Hematopoietic multipotent progenitor cell treated with erythropoietin and hydrocortisone succinate and interleukin-3 and kit ligand, for 17 days (in vitro differentiated cells): ENCODE results near the gene POU1F1.
"Not testable (repeated sequence)": the region's sequence is repeated elsewhere in the genome, so short reads cannot be mapped to it uniquely, and the experiment has no call there.

ENCODE experiments used
- DNase-seq: peaks from one replicate; pipeline ENCODE4 v3.0.0-alpha.2; 2015; ENCODE audit warnings: low spot score

Gene POU1F1

GRCh38 chr3:87250009-87250408 lies 26.4 kb downstream of the POU1F1 start:
- DNase-seq: no peak

- DNase-seq: no peak
Measured at GRCh38 chr3:87248831-87249230, 27.6 kb downstream of the POU1F1 start.

DNA sequence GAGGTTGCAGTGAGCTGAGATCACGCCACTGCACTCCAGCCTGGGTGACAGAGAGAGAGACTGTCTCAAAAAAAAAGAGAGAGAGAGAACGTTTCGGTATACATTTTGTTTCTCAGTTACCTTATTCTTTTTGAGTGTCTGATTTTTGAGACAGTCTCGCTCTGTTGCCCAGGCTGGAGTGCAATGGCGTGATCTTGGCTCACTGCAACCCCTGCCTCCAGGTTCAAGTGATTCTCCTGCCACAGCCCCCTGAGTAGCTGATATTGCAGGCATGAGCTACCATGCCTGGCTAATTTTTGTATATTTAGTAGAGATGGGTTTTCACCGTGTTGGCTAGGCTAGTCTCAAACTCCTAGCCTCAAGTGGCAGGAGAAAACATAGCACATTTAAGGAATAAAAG lies 28.2 kb downstream of the POU1F1 start:
- not testable (repeated sequence) for DNase-seq

GRCh38 chr3:87247430-87247773 lies 29.0 kb downstream of the POU1F1 start:
- no peak for DNase-seq

- no peak for DNase-seq
Measured at GRCh38 chr3:87246662-87247429, 29.5 kb downstream of the POU1F1 start.

- no peak for DNase-seq
Measured at GRCh38 chr3:87236093-87236492, 40.3 kb downstream of the POU1F1 start.

GRCh38 chr3:87233805-87234204 lies 42.6 kb downstream of the POU1F1 start:
- DNase-seq: no peak

- no peak for DNase-seq
Measured at GRCh38 chr3:87229113-87229512, 47.3 kb downstream of the POU1F1 start.

DNA sequence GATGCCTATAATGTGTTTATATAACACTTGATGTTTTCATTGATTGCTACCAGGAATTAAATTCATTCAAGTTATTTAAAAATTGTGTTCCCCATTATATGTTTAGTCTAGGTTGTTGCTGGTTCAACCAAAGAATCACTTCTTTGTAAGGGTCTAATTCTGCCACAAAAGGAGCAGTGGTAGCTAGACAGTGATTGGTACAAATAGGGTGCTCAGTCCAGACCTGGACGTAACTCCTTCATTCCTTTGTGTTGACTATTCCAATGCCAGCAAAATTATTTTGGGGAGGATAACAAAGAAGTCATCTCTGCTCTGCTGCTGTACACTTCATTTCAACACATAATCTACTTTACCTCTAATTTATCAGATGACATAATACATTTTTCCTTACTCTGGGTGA lies 48.1 kb downstream of the POU1F1 start:
- DNase-seq: no peak

DNA sequence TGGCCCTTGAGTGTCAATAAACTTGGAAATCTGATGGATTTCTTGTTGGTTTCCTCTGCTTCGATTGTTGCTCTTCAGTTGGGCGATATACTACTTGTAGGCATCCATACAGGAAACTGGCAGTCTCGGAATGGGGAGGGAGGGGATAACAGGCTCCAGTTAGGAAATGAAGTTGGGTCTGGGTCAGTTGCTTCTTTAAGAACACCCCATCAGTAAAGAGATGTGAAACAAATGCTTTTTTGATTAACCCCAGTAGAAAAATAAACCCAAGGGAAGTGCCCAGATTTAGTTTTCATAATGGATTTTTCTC lies 48.6 kb downstream of the POU1F1 start:
- DNase-seq: no peak

- peak; percentile 89 for DNase-seq
Measured at GRCh38 chr3:87227104-87227834, 49.1 kb downstream of the POU1F1 start, which contains the start of gene CHMP2B. CHMP2B (plus strand) TSS chr3:87227309; CDS start chr3:87227523, 214 bp downstream.

- no peak for DNase-seq
Measured at GRCh38 chr3:87225659-87226058, 50.7 kb downstream of the POU1F1 start.

GRCh38 chr3:87219611-87220010 lies 56.8 kb downstream of the POU1F1 start:
- no peak for DNase-seq

GRCh38 chr3:87218560-87218959 lies 57.8 kb downstream of the POU1F1 start:
- no peak for DNase-seq
